HG03196 (cell line): ENCODE results near the gene OAF.
A peak's percentile ranks its signal among the peaks of the same experiment; 100 is the strongest.
"Not testable (repeated sequence)": the region's sequence is repeated elsewhere in the genome, so short reads cannot be mapped to it uniquely, and the experiment has no call there.

Experiments
- ATAC-seq: cut with Tn5 transposase; IDR thresholded peaks from one replicate; pipeline ENCODE4 v1.9.1; 2021; ENCODE audit not compliant: unreplicated experiment

The OAF gene

GRCh38 chr11:120210626-120211521 lies at the start of gene OAF:
Gene OAF (plus strand): TSS chr11:120211032. CDS start chr11:120211280, 248 bp downstream.
- ATAC-seq, result peak; percentile 63

GRCh38 chr11:120167659-120168058 lies 43.2 kb upstream of the OAF start:
- no peak for ATAC-seq

DNA sequence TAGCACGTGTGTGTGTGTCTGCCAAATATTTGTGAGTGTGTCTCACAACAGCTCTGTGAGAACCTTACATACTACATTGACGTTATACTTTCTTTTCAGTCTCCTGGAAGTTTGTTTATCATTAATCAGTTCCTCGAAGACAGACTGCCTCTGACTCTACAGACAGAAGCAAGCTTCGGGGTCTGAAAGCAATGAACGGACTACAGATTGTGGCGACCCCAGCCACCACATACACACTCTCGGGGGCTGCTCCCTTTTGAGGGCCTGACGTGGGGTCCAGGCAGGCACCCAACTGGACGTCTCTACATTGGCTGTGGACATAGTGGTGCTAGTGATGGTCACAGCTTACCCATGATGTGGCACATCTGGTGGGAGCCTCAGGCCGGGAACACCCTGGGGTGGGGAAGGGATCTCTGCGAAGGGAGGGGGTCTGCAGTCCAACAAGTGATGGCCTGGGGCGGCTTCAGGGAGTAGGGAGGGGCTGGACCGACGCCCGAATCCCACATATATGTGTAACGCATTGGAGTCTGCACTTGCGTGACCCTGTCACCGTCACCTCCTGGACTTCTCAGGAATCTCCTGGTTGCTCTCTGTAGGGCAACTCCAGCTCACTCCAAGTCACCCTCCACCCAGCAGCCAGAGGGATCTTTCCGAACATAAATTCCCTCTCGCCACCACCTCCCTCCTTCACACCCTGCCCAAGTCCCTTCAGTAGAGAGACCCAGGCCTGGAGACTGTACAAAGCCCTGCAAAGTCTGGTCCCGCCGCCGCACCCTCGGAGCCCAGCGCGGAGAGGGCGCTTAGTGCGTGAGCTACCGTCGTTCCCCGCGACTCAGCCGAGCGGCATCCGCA lies 42.5 kb upstream of the OAF start:
- ATAC-seq, result no peak

DNA sequence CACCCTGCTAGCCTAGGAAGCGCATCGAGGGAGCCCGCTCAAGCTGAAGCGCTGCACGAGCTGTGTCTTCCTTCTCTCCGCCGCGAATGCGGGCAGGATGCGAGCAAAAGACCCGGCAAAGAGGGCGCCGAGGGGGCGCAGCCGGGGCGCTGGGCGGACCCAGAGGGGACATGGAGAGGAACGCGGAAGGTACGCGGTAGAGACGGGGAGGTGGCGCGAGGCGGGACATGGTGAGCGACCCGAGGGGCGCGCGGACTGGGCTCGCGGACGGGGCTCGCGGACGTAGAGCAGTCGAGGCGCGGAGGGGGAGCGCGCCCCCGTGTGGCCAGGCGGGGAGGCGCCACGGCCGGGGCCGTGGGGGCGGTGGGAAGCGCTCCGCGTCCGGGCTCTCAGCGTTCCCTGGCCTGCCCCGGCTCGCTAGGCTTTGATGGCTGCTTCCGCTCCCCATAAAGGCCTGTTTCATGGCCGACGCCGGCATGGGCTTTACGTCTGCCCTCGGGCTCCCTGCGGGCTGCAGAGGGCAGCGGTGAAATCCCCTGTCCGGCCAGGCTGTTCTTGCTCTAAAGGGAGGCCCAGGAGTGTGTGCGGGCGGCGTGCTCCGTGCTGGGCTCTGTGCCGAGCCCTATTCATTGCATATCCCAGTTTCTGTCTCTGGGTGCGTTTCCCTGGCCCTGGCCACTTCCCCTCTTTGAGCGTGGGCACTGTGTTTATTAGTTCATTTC lies 41.7 kb upstream of the OAF start:
- no peak for ATAC-seq

GRCh38 chr11:120169981-120170698 lies 40.7 kb upstream of the OAF start:
- no peak for ATAC-seq

DNA sequence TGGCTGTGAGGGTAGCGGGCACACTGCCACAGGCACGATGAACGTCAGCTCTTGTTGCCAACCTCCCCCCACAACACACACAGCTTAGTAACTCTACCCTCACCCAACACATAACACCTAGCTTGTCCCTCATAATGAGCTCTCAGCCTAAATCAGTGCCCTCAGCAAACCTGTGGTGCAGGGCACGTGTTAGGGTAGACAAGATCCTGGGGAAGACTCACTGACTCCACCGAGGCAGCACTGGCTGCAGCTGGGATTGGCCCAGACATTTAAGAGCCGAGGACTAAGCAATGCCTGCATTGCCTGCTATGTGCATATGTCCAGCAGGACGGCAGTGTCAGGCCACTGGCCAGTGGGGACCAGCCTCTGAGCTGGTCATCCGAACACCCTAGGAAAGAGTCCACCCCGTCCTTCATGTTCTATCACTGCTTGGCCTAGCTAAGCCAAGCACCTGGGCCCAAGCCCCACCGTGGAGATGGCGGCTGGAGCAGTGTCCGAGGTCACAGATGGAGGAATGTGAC lies 40.0 kb upstream of the OAF start:
- ATAC-seq, result no peak

DNA sequence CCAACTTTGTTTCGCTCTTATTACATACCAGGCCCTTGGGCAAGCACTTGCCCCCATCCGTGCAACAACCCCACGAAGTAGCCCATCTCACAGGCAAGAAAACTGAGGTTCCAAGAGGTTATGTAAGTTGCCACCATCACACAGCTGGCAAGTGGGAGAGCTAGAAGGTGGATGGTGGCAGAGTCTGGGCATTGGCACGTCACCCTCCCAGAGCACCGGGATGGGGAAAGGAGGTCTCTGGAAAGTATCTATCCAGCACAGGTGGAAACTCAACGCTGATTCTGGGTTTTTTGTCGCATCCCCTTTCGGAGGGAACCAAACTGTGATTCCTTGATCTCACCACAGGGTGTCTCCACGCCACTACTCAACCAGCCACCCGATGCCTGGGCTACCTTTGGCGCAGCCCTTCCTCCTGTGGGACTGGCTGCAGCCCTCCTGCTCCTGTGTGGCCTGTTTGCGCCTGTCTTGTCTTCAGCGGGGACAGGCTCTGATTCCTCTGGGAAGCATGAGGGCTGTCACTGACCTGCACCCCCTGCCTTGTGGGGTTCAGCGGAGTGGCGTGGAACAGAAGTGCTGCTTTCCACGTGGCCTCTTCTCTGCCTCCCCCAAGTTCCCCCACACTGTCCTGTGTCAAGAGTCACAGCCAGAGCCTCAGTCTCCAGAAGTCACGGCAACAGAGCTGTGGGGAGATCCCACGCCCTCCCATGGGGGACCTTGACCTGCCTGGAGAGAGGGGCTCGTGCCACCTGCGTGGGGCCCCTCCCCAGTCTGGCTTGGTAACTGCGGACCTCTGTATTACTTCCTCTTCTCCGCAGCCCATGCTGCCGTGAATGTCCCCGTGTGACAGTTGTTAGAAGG lies 38.5 kb upstream of the OAF start:
- no peak for ATAC-seq

- ATAC-seq, result no peak
Measured at GRCh38 chr11:120173019-120173705, 37.7 kb upstream of the OAF start.

DNA sequence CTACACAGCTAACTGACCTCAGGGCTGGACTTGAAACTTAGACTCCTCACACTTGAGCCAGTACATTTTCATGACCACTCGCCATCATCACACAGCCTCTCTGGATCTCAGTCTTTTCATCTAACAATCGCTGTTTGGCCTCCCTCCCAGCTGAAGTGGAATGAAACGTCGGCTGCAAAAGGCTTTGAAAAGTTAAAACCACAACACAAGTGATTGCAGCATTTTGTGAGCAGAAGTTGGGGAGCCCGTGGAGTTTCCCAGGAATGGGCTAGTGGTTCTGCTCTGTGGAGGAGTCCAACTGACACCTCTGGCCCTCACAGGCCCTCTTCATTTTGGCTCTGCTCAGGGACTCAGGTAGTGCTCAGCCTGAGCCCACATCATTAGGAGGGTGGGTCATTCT lies 37.0 kb upstream of the OAF start:
- ATAC-seq, result no peak

GRCh38 chr11:120174866-120175265 lies 36.0 kb upstream of the OAF start:
- ATAC-seq, result no peak

DNA sequence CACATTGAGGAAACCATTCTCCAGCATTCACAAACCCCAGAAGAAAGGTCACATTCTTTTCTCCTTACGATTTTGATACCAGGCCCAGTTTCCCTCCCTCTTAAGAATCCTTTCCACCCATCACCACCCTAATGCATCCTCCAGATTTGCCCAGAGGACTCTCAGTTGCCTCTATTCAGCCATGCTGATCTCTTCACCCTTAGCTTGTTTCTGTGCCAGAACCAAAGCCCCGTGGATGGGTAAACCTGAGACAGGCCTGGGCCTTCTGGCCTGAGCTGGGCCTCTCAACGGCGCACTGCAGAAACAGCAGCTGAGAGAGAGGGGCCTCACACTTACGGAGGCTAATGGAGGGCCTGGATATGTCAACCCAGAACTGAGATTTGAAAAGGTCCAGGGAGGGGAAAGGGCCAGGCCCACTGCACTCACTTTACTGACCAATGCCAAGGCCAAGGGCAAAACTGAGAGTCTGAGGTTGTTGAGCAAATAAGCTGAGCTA lies 32.2 kb upstream of the OAF start:
- no peak for ATAC-seq

GRCh38 chr11:120179057-120179672 lies 31.7 kb upstream of the OAF start:
- ATAC-seq, result no peak

DNA sequence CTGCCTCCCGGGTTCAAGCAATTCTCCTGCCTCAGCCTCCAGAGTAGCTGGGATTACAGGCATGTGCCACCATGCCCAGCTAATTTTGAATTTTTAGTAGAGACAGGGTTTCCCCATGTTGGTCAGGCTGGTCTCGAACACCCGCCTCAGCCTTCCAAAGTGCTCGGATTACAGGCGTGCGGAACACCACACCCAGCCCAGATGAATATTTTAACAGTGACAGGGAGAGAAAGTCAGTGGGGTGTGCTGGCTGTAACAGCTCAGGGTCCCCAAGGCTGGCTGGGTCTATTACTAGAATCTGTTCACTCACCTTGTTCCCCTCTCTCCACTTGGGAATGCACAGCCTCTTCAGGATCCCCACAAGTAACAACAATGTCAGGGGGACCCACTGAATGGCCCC lies 30.8 kb upstream of the OAF start:
- ATAC-seq, result not testable (repeated sequence)

- ATAC-seq, result no peak
Measured at GRCh38 chr11:120180551-120181232, 30.1 kb upstream of the OAF start.

GRCh38 chr11:120181376-120181975 lies 29.4 kb upstream of the OAF start:
- no peak for ATAC-seq

- no peak for ATAC-seq
Measured at GRCh38 chr11:120182372-120182771, 28.5 kb upstream of the OAF start.

- ATAC-seq, result no peak
Measured at GRCh38 chr11:120182790-120183491, 27.9 kb upstream of the OAF start.
